Measurements from ENCODE around the gene INPP4B.

DNA sequence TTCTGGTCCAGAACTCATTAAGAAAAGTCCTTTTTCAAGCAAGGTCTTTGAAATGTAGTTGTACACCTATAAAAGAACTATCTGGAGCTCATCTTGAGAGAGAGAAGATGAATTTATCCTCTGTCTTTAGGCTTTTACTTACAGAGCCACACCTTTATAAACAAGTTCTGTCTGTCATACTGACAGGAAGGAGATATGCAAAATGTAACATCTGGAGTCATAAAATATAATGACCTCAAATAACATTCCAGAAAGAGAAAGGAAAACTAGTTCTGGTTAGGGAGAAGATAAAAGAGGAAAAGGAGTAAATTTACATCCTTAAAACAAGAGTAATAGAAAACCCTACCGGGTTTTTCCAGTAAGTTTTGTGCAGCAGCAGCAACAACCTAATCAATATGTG is 1.3 kb downstream of the INPP4B start:
- TF ChIP-seq, protein P1, sequence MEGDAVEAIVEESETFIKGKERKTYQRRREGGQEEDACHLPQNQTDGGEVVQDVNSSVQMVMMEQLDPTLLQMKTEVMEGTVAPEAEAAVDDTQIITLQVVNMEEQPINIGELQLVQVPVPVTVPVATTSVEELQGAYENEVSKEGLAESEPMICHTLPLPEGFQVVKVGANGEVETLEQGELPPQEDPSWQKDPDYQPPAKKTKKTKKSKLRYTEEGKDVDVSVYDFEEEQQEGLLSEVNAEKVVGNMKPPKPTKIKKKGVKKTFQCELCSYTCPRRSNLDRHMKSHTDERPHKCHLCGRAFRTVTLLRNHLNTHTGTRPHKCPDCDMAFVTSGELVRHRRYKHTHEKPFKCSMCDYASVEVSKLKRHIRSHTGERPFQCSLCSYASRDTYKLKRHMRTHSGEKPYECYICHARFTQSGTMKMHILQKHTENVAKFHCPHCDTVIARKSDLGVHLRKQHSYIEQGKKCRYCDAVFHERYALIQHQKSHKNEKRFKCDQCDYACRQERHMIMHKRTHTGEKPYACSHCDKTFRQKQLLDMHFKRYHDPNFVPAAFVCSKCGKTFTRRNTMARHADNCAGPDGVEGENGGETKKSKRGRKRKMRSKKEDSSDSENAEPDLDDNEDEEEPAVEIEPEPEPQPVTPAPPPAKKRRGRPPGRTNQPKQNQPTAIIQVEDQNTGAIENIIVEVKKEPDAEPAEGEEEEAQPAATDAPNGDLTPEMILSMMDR (IDR thresholded peaks at IDR 0.05) = no peak
- no peak for TF ChIP-seq POLR2A (IDR thresholded peaks at IDR 0.05)
- no peak for TF ChIP-seq POLR2AphosphoS5 (IDR thresholded peaks at IDR 0.05)

Measured in breast epithelium (tissue), 3 donors.